Coronary artery (tissue), 2 donors: ENCODE results near the gene RAB32.

Experiments
- DNase-seq: peaks from one replicate; pipeline ENCODE4 v3.0.0-alpha.2; 2017; ENCODE audit warnings: low spot score
- H3K27ac ChIP-seq, 2 donors: fragments of 200-600 bp; sonication (generic); one replicate each; pipeline ENCODE4 v1.5.1; 2016 to 2019
- H3K4me3 ChIP-seq: fragments of 200-600 bp; sonication (generic); 2 replicates; pipeline ENCODE4 v1.5.1; 2016; ENCODE audit warnings: mild to moderate bottlenecking, moderate library complexity
- CTCF ChIP-seq: fragments of 200-600 bp; sonication (generic); IDR thresholded peaks from one replicate; pipeline ENCODE4 v1.5.1; 2019; ENCODE audit warnings: antibody characterized with exemption

RAB32 gene

GRCh38 chr6:146543940-146544615 is 445 bp downstream of the RAB32 start:
- TF ChIP-seq CTCF: no peak

GRCh38 chr6:146544616-146545182 is 1.1 kb downstream of the RAB32 start:
- no peak for DNase-seq
- no peak for TF ChIP-seq CTCF
- Histone ChIP-seq H3K27ac (peak overlapping the region; percentile 95 to 97), H3K4me3 (peak overlapping the region; percentile 78)

More at GRCh38 chr6:146543940-146544615, 445 bp downstream of the RAB32 start:
- peak overlapping the region; percentile 78 for H3K4me3 ChIP-seq
- DNase-seq: peak; percentile 83
- peak overlapping the region; percentile 95 to 97 for H3K27ac ChIP-seq

- no peak for TF ChIP-seq CTCF
- Histone ChIP-seq H3K4me3 (peak overlapping the region; percentile 78), H3K27ac (peak overlapping the region; percentile 95 to 97)
- DNase-seq: no peak
Observed at GRCh38 chr6:146545581-146545980, 1.9 kb downstream of the RAB32 start.

- peak overlapping the region; percentile 57 to 97 for H3K27ac ChIP-seq
- peak overlapping the region; percentile 78 for H3K4me3 ChIP-seq
- DNase-seq: no peak
- TF ChIP-seq CTCF: no peak
Observed at GRCh38 chr6:146546443-146547043, 2.9 kb downstream of the RAB32 start.

GRCh38 chr6:146547889-146548288 is 4.3 kb downstream of the RAB32 start:
- DNase-seq: no peak
- TF ChIP-seq CTCF: no peak
- H3K27ac ChIP-seq: no peak overlapping the region
- H3K4me3 ChIP-seq: no peak overlapping the region

- H3K27ac ChIP-seq: no peak overlapping the region
- H3K4me3 ChIP-seq: no peak overlapping the region
- TF ChIP-seq CTCF: no peak
- DNase-seq: no peak
Observed at GRCh38 chr6:146548898-146549374, 5.3 kb downstream of the RAB32 start.

GRCh38 chr6:146550911-146551310 is 7.3 kb downstream of the RAB32 start:
- H3K27ac ChIP-seq: no peak overlapping the region
- TF ChIP-seq CTCF: no peak
- no peak for DNase-seq
- H3K4me3 ChIP-seq: no peak overlapping the region
